Gastroesophageal sphincter (tissue), 3 donors: ENCODE results near the gene KPNA3.
"Not testable (repeated sequence)": the region's sequence is repeated elsewhere in the genome, so short reads cannot be mapped to it uniquely, and the experiment has no call there.

Experiments
- CTCF ChIP-seq, 4 experiments: fragments of 200-600 bp in 2 of 4; fragments of 450-650 bp in 2 of 4; sonication (generic) in 1 of 4; IDR thresholded peaks; one replicate each; pipeline ENCODE4 v1.5.1; 2017 to 2019; ENCODE audit warnings: antibody characterized with exemption in 4 of 4, mild to moderate bottlenecking in 2 of 4, moderate library complexity in 2 of 4
- EP300 ChIP-seq: sonication (generic); formaldehyde crosslinking; IDR thresholded peaks from one replicate; pipeline ENCODE4 v1.6.1; 2017; ENCODE audit warnings: antibody characterized with exemption, mild to moderate bottlenecking
- POLR2A ChIP-seq, 2 donors: fragments of 450-650 bp; IDR thresholded peaks; one replicate each; pipeline ENCODE4 v1.6.1; 2017; ENCODE audit warnings: antibody characterized with exemption in 2 of 2, mild to moderate bottlenecking in 2 of 2, moderate library complexity in 1 of 2
- POLR2AphosphoS5 ChIP-seq: sonication (generic); formaldehyde crosslinking; IDR thresholded peaks from one replicate; pipeline ENCODE4 v1.6.1; 2017; ENCODE audit warnings: antibody characterized with exemption

- TF ChIP-seq POLR2A (IDR thresholded peaks at IDR 0.05); CTCF (IDR thresholded peaks at IDR 0.05); POLR2AphosphoS5; EP300: not testable (repeated sequence)
Observed at GRCh38 chr13:49704264-49704663, 88.2 kb downstream of the KPNA3 start.
